Epithelial cell of proximal tubule (primary cell): Measurements from ENCODE around the gene FIG4. TPM values are rescaled to one million over a fixed set of nuclear protein-coding genes. Genes with fewer than 3 reads are reported as not detected.

Experiments used
- DNase-seq: peaks from one replicate; pipeline ENCODE4 v3.0.0-alpha.2; 2011; ENCODE audit warnings: low read depth
- H3K4me3 ChIP-seq: 2 replicates; pipeline ENCODE4 v1.5.1; 2011; ENCODE audit warnings: low read depth, mild to moderate bottlenecking, low read length
- total RNA-seq: library from RNA; depleted of rRNA; stranded (reverse); fragments of >200 nt; gene quantifications from 2 replicates; pipeline ENCODE4 v1.2.3, GENCODE V29; 2015
- TF ChIP-seq, protein P1 (sequence below): conservative IDR thresholded peaks from 2 replicates; pipeline ENCODE4 v1.5.1; 2012; ENCODE audit warnings: low read depth, mild to moderate bottlenecking, low read length

The FIG4 gene
- total RNA-seq, 1 donor from 2014 or later: 15.5 TPM

DNA sequence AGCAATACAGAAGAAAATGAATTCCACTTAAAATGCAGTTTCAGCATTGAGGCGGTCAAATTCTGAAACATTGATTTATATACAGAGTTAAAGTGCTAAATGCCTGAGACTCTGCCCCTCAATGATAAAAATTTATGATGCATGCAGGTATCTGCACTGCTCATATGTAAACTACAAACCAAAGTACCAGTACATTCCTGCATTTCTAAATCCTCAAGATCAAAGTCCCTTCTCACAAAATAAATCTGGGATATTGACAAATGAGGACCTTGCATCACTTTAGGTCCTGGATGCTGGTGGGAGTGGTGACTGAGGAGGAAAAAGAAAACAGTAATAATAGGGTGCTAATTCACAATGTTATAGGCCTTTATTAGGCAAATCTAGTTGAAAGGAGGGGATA lies 101.9 kb downstream of the FIG4 start:
- DNase-seq: no peak
- TF ChIP-seq, protein P1, sequence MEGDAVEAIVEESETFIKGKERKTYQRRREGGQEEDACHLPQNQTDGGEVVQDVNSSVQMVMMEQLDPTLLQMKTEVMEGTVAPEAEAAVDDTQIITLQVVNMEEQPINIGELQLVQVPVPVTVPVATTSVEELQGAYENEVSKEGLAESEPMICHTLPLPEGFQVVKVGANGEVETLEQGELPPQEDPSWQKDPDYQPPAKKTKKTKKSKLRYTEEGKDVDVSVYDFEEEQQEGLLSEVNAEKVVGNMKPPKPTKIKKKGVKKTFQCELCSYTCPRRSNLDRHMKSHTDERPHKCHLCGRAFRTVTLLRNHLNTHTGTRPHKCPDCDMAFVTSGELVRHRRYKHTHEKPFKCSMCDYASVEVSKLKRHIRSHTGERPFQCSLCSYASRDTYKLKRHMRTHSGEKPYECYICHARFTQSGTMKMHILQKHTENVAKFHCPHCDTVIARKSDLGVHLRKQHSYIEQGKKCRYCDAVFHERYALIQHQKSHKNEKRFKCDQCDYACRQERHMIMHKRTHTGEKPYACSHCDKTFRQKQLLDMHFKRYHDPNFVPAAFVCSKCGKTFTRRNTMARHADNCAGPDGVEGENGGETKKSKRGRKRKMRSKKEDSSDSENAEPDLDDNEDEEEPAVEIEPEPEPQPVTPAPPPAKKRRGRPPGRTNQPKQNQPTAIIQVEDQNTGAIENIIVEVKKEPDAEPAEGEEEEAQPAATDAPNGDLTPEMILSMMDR: no peak
- H3K4me3 ChIP-seq: no peak overlapping the region

DNA sequence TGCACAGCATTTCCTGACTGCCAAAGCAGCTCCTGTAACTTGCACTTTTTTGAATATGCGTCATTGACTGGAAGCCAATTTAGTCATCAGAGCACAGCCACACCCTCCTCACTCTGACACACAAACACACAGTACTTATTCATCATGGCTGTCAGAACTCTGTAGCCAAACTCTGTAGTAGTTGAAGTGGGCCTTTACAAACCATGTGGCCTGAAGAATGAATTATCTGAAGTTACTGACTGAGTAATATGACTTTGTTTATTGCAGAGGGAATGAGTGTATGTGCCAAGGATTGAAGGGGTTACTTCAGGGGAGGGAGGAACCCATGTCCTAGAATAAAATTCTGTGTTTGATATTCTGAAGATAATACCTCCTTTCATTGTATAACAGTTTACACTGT lies 102.7 kb downstream of the FIG4 start:
- DNase-seq: peak; percentile 71
- TF ChIP-seq, protein P1: no peak
- no peak overlapping the region for H3K4me3 ChIP-seq

DNA sequence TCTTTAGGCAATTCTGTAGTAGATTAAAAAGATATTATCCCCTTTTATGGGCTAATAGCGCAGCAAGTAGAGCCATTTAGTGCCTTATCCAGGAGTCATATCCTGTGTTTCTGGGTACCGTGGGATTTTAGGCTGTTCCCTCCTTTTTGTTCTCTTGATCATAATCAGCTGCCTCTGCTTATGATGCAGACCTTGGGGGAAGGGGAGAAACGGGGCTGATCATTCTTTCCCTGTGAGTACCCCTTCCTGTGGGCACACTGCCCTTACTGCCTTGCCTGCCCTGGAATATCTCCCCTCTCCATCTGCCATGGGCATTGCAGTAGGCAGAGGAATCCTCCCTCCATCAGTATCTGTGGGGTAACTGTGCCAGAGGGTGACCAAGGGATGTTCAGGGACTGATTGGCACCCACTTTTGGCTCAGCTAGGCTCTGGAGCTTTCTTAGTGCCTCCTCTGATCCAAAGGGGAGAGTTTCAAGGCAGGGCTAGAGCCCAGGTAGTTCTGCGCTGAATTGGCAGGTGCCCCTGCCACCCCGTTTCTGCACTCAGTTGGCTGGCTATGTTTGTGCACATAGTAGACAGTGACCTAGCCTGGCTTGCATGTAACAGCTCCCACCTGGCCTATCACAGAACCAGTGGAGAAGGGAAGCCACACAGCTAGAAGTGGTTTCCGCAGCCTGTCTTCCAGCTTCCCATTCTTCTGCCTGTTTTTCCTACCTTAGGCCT lies 103.3 kb downstream of the FIG4 start:
- TF ChIP-seq, protein P1: no peak
- no peak overlapping the region for H3K4me3 ChIP-seq
- no peak for DNase-seq

DNA sequence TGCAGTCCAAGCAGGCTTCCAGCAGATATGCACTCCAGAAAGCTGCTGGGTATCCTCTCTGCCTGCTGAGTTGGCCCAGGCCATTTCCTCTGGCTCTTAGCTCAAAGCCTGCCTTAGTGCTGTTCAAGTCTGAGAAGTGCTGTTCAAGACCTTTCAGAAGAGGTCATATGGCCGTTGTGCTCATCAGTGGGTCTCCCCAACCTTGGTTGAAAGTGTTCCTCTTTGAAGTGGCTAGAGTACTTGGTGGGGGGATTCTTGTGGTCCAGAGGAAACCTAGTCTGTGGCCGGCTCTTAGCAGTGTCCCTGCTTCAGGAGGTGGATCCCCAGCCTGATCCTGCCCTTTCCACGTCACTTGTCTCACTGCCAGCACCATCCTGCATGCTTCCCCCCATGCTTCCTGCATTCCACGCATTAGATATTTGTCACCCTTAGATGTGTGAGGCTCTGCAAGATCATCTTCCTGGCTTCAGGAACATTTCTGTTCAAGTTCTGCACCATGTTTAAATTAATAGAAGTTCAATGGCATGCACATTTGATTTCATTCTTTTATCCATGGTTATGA lies 105.0 kb downstream of the FIG4 start:
- TF ChIP-seq, protein P1: no peak
- DNase-seq: no peak
- no peak overlapping the region for H3K4me3 ChIP-seq

DNA sequence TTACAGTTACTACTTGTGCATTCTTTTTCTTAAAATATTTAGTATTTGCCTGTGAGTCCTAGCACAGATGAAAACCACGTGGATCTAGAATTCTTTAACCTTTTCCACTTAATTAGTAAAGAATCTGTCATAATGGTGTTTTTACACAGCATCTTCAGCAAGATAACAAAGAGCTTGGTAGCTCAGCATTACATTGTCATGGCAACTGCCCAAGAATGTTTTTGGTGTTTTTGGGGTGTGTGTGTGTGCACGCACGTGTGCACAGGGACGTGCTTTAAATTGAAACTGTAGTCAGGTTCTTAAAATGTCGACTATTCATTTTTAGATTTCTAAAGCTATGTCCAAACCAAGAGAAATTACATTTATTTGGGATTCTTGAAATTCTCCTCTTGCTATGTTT lies 108.0 kb downstream of the FIG4 start:
- TF ChIP-seq, protein P1: no peak
- no peak for DNase-seq
- no peak overlapping the region for H3K4me3 ChIP-seq

DNA sequence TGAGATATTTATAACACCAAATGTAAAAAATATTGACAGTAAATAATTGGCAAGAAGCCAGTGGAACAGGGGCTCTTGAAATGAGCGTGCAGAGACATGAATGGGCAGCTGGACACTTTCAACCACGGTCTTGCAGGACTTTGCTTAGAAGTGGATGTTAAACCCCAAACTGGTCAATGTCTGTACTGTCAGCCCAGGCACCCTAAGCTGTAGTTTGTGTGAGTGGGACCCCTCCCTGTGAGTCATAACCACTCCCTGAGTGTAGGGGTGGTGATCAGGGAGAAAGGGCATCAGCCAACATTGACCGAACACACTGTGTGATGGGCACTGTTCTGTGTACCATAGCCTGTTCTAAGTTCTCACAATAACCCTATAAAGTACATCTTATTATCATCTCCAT lies 108.6 kb downstream of the FIG4 start:
- TF ChIP-seq, protein P1: no peak
- H3K4me3 ChIP-seq: no peak overlapping the region
- DNase-seq: no peak

DNA sequence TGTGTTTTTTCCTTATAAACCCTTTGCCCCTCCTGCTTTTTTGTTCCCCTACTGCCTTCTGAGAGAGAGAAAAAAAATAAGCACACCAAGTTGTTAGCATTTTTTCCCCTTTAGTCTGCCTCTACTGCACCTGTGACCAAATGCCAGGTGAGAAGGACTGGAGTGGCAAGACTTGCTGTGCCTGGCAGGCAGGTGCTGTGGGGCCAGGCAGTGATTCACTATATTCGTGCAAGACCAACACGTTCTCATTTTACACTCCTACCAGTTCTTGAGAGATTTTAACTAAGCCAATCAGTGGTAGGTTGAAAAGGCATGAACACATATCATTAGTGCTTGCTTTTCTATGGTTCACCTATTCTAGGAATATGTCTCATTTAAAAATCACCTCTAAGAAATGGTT lies 109.7 kb downstream of the FIG4 start:
- TF ChIP-seq, protein P1: no peak
- DNase-seq: no peak

More for the DNA sequence above, 109.7 kb downstream of the FIG4 start:
- H3K4me3 ChIP-seq: no peak overlapping the region
